ENCODE data around the gene PCDHGA1.
"Not testable (repeated sequence)": the region's sequence is repeated elsewhere in the genome, so short reads cannot be mapped to it uniquely, and the experiment has no call there.

Gene PCDHGA1

DNA sequence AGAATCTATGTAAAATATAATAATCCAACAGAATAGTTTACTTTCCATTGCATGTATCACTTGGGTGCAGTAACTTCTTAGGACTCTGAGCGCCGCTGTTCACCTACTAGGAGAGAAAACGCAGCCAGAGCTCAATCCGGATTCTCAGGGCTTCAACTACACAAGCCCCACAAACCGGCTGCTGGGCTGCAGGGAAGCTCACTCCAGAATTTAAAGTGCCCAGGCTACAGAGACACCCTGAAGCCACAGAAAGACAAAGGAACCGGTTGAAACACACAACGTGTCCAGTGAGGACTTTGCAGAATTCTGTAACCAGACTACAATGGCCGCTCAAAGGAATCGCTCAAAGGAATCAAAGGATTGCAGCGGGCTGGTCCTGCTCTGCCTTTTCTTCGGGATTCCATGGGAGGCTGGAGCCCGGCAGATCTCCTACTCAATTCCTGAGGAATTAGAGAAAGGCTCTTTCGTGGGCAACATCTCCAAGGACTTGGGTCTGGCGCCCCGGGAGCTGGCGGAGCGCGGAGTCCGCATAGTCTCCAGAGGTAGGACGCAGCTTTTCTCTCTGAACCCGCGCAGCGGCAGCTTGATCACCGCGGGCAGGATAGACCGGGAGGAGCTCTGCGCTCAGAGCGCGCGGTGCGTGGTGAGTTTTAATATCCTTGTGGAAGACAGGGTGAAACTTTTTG, 82.7 kb downstream of the PCDHGA1 start, which contains the start of gene PCDHGA10:
Gene PCDHGA10 (plus strand): TSS at position 134 of the 686 bp plus-strand sequence. CDS start 189 bp downstream, at position 323.
- DNase-seq, result no peak

DNA sequence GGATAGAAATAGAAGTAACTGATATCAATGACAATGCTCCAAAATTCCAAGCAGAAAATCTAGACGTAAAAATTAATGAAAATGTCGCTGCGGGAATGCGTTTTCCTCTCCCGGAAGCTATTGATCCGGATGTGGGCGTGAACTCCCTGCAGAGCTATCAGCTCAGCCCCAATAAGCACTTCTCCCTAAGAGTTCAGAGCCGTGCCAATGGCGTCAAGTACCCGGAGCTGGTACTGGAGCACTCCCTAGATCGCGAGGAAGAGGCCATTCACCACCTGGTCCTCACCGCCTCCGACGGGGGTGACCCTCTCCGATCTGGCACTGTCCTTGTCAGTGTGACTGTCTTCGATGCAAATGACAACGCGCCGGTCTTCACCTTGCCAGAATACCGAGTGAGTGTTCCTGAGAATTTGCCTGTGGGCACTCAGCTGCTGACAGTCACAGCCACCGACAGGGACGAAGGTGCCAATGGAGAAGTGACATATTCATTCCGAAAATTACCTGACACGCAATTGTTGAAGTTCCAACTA, 83.3 kb downstream of the PCDHGA1 start:
- no peak for DNase-seq

DNA sequence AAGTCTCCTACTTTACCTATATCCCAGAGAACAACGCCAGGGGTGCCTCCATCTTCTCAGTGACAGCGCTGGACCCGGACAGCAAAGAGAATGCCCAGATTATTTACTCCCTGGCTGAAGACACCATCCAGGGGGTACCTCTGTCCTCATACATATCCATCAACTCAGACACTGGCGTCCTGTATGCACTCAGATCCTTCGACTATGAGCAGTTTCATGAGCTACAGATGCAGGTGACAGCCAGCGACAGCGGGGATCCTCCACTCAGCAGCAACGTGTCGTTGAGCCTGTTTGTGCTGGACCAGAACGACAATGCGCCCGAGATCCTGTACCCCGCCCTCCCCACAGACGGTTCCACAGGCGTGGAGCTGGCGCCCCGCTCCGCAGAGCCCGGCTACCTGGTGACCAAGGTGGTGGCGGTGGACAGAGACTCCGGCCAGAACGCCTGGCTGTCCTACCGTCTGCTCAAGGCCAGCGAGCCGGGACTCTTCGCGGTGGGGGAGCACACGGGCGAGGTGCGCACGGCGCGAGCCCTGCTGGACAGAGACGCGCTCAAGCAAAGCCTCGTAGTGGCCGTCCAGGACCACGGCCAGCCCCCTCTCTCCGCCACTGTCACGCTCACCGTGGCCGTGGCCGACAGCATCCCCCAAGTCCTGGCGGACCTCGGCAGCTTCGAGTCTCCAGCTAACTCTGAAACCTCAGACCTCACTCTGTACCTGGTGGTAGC, 84.4 kb downstream of the PCDHGA1 start:
- DNase-seq, result not testable (repeated sequence)

DNA sequence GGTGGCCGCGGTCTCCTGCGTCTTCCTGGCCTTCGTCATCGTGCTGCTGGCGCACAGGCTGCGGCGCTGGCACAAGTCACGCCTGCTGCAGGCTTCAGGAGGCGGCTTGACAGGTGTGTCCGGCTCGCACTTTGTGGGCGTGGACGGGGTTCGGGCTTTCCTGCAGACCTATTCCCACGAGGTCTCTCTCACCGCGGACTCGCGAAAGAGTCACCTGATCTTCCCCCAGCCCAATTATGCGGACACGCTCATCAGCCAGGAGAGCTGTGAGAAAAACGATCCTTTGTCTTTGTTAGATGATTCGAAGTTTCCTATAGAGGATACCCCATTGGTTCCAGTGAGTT, 84.9 kb downstream of the PCDHGA1 start:
- not testable (repeated sequence) for DNase-seq

GRCh38 chr5:141417494-141418172, 87.3 kb downstream of the PCDHGA1 start, which contains the start of gene PCDHGB7:
PCDHGB7 (plus strand) TSS chr5:141417677; CDS start chr5:141417860, 183 bp downstream.
- peak in 1 of 2 donors; percentile 31 for DNase-seq

DNA sequence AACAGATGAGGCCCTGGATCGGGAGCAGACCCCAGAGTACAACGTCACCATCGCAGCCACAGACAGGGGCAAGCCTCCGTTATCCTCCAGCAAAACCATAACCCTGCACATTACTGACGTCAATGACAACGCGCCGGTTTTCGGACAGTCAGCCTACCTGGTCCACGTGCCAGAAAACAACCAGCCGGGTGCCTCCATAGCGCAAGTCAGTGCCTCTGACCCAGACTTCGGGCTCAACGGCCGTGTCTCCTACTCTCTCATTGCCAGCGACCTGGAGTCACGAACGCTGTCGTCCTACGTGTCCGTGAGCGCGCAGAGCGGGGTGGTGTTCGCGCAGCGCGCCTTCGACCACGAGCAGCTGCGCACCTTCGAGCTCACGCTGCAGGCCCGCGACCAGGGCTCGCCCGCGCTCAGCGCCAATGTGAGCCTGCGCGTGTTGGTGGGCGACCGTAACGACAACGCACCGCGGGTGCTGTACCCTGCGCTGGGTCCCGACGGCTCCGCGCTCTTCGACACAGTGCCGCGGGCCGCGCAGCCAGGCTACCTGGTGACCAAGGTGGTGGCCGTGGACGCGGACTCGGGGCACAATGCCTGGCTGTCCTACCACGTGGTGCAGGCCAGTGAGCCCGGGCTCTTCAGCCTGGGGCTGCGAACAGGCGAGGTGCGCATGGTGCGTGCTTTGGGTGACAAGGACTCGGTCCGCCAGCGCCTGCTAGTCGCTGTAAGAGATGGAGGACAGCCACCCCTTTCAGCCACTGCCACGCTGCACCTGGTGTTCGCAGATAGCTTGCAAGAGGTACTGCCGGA, 89.0 kb downstream of the PCDHGA1 start:
- DNase-seq, result no peak

DNA sequence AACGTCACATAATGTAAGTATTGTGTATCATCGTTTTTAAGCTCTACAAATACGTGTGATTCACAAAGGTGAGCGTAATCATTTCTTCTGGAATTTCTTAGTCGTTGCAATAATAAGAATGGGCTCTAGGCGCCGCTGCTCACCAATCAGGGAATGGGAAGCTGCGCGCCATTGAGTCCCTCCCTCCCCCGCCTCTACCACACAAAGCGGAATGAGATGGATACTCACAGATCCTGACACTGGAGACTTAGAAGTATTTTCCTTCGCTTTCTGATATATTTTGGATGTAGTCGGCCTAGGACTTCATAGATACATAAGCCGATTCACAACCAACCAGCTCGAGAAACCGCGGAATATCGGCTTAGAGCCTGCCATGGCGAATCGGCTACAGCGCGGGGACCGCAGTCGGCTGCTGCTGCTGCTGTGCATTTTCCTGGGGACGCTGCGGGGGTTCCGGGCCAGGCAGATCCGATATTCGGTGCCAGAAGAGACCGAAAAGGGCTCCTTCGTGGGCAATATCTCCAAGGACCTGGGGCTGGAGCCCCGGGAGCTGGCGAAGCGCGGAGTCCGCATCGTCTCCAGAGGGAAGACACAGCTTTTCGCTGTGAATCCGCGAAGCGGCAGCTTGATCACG, 90.7 kb downstream of the PCDHGA1 start, which contains the start of gene PCDHGA11:
Gene PCDHGA11 (plus strand): TSS at position 197 of the 634 bp plus-strand sequence. CDS start 177 bp downstream, at position 374.
- no peak for DNase-seq

DNA sequence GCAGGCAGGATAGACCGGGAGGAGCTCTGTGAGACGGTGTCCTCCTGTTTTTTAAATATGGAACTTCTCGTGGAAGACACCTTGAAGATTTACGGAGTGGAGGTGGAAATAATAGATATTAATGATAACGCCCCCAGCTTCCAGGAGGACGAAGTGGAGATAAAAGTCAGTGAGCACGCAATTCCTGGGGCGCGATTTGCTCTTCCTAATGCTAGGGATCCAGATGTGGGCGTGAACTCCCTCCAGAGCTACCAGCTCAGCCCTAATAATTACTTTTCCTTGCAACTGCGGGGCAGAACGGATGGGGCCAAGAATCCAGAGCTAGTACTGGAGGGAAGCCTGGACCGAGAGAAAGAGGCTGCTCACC, 91.2 kb downstream of the PCDHGA1 start:
- no peak for DNase-seq

GRCh38 chr5:141422742-141423291, 92.5 kb downstream of the PCDHGA1 start:
- DNase-seq, result no peak

- no peak for DNase-seq
Observed at GRCh38 chr5:141427783-141428426, 97.6 kb downstream of the PCDHGA1 start.

GRCh38 chr5:141430332-141431113, 100.2 kb downstream of the PCDHGA1 start, which contains the start of gene PCDHGA12:
PCDHGA12 (plus strand) TSS chr5:141430507; CDS start chr5:141430760, 253 bp downstream.
- peak in 1 of 2 donors; percentile 37 for DNase-seq

DNA sequence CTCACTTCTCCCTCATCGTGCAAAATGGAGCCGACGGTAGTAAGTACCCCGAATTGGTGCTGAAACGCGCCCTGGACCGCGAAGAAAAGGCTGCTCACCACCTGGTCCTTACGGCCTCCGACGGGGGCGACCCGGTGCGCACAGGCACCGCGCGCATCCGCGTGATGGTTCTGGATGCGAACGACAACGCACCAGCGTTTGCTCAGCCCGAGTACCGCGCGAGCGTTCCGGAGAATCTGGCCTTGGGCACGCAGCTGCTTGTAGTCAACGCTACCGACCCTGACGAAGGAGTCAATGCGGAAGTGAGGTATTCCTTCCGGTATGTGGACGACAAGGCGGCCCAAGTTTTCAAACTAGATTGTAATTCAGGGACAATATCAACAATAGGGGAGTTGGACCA, 101.0 kb downstream of the PCDHGA1 start:
- no peak for DNase-seq

DNA sequence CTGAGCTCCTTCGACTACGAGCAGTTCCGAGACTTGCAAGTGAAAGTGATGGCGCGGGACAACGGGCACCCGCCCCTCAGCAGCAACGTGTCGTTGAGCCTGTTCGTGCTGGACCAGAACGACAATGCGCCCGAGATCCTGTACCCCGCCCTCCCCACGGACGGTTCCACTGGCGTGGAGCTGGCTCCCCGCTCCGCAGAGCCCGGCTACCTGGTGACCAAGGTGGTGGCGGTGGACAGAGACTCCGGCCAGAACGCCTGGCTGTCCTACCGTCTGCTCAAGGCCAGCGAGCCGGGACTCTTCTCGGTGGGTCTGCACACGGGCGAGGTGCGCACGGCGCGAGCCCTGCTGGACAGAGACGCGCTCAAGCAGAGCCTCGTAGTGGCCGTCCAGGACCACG, 102.0 kb downstream of the PCDHGA1 start:
- not testable (repeated sequence) for DNase-seq

GRCh38 chr5:141432726-141433125, 102.4 kb downstream of the PCDHGA1 start:
- DNase-seq, result not testable (repeated sequence)

DNA sequence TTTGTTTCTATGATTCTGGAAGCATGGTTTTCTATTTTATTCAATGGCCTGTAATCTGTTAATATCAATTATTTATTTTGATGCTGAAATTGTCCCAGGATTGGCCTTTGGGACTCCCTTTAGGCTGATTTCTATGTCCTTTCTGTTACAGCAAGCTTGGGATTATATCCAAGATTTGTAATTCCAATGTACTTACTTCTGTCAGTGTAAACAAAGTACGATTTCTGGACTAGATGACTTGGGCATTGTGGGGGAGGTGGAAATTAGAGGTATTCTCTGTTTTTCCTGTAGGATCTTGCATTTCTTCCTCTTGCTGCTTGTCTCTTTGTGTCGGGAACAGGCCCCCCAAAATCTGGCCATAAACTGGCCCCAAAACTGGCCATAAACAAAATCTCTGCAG, 103.7 kb downstream of the PCDHGA1 start:
- DNase-seq, result no peak

GRCh38 chr5:141437221-141437620, 106.9 kb downstream of the PCDHGA1 start:
- DNase-seq, result no peak

DNA sequence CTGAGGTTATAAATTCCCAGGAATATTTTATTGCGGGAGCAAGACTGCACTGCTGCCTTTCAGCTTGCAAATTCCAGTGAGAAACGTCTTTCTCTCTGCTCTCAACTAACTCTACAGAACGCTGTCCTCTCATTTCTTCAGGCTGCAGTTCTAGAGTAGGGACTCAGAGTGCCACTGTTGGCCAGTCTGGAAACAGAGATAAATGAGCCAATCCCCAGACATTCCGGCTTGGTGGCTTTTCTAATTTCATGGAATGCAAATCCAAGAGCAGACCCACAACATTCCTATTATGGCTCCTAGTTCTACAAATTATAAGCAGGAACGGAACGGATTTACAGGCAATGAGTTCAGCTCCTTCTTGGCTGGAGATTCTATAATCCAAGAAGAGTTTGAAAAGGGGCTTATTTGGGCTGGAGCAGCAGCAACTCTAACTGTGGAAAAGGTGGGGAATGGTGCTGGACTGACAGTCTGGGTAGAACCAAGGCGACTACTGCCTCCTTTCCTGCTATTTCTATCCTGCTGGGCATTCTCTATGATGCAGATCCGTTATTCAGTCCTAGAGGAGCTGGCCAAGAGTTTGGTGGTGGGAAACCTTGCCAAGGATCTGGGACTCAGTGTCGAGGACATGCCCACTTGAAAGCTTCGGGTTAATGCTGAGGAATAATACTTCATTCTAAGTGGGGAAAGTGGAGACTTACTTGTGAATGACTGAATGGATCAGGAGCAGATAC, 109.3 kb downstream of the PCDHGA1 start:
- no peak for DNase-seq

GRCh38 chr5:141440341-141440740, 110.0 kb downstream of the PCDHGA1 start:
- no peak for DNase-seq

DNA sequence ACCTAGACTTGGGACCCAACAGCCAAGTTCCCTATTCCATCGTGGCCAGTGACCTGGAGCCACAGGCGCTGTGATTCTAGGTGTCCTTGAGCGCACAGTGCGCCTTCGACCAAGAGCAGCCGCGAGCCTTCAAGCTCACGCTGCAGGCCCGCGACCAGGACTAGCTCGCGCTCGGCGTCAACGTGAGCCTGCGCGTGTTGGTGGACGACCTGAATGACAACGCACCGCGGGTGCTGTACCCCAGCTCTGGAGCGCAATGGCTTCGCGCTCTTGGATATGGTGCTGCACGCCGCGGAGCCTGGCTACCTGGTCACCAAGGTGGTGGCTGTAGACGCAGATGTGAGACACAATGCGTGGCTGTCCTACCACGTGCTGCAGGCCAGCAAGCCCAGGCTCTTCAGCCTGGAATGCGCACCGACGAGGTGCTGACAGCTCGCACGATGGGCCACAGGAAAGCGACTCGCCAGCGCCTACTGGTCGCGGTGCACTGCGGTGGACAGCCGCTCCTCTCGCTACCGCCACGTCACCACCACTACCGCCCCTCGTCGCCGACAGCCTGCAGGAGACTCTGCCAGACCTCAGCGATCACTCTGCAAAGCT, 111.4 kb downstream of the PCDHGA1 start:
- no peak for DNase-seq

All from hippocampal formation (tissue), 2 donors.